ENCODE data around the gene PRPF6.
"Not testable (repeated sequence)": the region's sequence is repeated elsewhere in the genome, so short reads cannot be mapped to it uniquely, and the experiment has no call there.

Gene PRPF6

GRCh38 chr20:63945921-63946920 lies 34.7 kb upstream of the PRPF6 start:
- DNase-seq: no peak

DNA sequence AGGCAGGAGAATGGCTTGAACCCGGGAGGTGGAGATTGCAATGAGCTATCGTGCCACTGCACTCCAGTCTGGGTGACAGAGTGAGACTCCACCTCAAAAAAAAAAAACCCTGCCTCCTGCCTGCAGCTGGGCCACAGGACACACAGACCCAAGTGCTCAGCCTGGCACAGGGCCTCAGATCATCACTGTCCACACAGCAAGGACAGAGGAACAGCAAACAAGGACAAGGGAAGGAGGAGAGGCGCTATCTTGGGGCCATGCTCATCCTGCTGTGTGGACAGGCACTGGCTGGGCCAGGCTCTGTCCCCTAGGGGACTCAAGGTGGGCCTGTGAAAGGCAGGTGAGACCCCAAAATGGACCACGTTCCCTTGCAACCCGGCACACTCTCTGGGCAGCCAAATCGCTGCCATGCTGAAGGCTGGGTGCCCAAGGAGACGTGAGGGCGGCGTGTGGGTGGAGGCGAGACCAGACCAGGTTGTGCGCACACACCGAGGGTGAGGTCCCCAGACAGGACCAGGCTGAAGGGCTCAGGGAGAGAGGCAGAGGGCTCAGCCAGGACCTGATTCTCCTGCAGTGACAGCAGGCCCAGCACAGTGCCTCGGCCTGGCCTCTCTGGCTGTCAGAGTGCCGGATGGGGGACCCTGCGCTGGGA lies 33.8 kb upstream of the PRPF6 start:
- no peak for DNase-seq

DNA sequence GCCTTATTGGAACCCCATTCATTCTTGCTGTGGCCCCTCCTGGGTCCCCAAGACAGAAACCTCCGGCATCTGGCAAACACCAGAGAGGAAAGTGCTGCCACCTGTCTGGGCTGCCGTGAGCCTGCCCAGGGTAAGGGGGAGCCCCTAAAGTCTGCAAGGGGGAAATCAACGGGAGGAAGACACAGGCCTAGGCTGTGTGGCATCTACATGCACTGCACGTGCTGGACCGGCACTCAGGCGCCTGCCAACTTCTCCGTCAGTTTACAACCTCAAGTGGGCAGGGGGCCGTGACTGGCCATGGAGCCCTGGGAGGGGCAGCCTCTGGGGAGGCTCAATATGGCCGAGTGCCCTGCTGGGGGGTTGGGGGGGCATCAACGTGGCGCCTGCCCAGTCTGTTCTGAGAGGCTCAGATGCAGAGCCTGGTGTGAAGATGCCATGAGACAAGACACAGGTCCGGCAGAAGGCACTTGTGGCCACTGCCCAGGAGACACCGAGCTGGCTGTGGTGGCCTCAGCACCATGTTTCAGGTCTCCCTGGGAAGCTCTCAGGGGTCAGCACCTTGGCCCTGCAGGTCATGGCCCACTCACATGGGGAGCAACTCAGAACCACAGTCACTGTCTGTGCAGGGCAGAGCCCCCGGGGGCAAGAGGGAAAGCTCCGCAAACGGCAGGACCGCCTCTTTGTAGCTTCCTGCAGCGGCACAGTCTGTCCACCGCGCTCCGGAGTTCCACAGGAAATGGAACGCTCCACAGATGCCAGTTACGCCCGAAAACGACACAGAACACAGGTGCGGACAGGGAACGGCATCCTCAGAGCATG lies 33.1 kb upstream of the PRPF6 start:
- peak; percentile 37 for DNase-seq

DNA sequence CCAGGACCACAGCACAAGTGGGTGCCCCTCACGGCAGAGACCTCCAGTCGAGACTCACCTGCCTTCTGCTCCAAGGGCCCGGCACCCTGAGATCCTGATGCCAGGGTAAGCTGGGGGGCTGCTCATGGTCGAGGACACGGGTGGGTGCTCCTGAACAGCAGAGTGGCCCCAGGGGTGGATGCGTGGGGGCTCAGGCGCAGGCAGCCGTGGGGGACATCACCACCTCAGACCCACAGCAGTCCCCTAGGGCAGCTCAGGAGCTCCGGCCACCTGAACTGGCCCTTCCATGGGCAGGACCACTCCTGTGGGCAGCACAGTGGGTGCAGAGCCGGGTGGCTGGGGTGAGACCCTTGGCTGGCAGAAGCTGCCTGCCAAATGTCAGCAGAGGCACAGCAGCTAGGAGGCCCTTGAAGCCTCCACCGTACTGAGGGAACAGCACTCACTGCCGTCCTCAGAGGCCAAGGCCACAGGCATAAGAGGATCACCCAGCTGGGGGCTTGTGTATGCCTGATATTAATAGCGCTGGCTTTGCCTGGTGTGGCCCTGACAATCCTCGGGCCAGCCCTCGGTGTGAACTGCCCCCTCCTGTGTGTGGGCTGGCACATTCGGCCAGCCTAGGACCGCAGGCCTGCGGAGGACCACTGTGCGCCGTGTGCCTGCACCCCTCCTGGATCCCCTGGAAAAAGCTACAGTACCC lies 30.1 kb upstream of the PRPF6 start:
- DNase-seq: no peak

- no peak for DNase-seq
Observed at GRCh38 chr20:63951398-63952209, 29.3 kb upstream of the PRPF6 start.

DNA sequence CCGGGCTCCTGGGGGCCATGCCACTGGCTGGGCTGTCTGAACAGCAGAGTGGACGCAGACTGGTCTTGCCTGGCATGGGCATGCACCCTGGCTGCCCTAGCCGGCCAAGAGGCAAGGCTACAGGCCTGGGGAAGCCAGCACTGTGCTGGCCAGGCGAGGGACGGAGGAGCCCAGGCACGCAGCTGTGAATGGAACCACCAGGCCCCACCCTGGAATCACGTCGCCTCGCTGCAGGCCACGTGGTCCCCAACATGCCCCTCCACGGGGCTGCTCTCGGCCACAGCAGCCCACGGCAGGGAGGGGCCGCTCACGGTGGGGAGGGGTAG lies 28.8 kb upstream of the PRPF6 start:
- no peak for DNase-seq

GRCh38 chr20:63952769-63953168 lies 28.2 kb upstream of the PRPF6 start:
- no peak for DNase-seq

DNA sequence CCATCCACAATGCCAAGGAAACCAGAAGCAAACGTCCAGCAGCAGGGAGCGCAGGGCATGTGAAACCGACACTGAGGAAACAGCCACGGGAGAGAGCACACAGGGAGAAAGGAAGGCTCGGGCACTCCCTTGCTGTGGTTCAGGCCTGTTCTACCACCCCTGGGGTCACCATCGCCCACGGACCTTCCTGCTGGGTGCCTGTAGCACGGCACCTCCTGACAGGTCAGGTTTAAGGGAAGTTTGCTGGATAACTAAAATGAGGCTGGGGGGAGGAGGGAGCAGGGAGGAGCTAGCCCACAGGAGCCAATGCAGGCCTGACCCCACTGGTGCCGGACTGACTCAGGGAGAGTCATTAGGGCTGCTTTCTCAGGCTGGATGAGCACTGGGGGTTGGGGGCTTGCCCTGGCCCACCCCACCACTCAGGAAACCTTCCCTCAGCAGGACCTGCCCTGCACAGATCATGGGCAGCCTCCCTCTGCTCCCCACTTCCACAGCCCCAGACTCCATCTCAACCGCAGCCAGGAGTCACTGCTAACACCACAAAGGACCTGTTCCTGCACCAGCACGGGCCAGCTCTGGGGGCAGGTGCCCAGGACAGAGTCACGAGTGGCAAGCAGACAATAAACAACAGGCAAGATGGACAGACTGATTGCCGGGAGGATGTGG lies 27.0 kb upstream of the PRPF6 start:
- no peak for DNase-seq

- DNase-seq: peak; percentile 47
Observed at GRCh38 chr20:63955281-63955826, 25.6 kb upstream of the PRPF6 start.

- DNase-seq: peak; percentile 91
Observed at GRCh38 chr20:63955827-63956663, 24.9 kb upstream of the PRPF6 start, which contains the start of gene UCKL1. TSS of gene UCKL1 (minus strand) at chr20:63956416. CDS start at chr20:63956372, 44 bp downstream.

GRCh38 chr20:63956664-63957003 lies 24.3 kb upstream of the PRPF6 start:
- no peak for DNase-seq

- peak; percentile 58 for DNase-seq
Observed at GRCh38 chr20:63957004-63957689, 23.8 kb upstream of the PRPF6 start.

- DNase-seq: no peak
Observed at GRCh38 chr20:63957690-63958441, 23.1 kb upstream of the PRPF6 start.

DNA sequence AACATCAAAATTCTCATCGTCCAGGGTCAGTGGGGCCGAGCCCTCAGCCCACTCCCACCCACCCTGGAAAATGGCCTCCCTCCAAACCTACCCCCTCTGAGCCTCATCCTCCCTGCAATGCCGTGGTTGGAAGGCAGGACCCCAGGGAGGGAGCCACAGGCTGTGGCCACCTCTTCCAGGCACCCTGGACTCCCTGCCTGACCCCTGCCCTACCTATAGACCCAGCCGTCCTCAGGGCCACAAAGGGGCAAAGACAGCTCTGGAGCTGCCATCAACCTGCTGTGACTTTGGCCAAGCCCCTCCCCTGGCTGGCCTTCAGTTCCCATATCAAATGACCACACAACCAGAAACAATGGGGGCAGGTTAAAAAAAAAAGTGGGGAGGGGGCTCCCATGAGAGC lies 22.5 kb upstream of the PRPF6 start:
- no peak for DNase-seq

- DNase-seq: no peak
Observed at GRCh38 chr20:63958964-63959698, 21.8 kb upstream of the PRPF6 start.

DNA sequence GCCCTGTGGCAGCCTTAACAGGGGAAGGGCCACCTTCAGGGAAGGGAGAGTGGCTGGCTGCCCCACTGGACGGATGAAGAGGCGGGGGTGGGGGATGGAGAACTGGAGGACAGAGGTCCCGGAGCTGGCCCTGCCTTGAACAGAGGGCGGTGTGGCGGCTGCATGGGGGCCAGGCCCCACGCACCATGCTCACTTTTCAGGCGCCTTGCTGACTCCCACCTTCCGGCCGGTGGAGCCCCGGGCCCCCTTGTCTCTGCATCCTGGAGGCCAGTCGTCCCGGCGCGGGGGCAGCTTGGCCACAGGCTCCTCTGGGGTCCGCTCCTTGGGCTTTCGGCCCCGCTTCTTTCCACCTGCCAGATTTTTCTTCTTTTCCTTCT lies 21.2 kb upstream of the PRPF6 start:
- no peak for DNase-seq

DNA sequence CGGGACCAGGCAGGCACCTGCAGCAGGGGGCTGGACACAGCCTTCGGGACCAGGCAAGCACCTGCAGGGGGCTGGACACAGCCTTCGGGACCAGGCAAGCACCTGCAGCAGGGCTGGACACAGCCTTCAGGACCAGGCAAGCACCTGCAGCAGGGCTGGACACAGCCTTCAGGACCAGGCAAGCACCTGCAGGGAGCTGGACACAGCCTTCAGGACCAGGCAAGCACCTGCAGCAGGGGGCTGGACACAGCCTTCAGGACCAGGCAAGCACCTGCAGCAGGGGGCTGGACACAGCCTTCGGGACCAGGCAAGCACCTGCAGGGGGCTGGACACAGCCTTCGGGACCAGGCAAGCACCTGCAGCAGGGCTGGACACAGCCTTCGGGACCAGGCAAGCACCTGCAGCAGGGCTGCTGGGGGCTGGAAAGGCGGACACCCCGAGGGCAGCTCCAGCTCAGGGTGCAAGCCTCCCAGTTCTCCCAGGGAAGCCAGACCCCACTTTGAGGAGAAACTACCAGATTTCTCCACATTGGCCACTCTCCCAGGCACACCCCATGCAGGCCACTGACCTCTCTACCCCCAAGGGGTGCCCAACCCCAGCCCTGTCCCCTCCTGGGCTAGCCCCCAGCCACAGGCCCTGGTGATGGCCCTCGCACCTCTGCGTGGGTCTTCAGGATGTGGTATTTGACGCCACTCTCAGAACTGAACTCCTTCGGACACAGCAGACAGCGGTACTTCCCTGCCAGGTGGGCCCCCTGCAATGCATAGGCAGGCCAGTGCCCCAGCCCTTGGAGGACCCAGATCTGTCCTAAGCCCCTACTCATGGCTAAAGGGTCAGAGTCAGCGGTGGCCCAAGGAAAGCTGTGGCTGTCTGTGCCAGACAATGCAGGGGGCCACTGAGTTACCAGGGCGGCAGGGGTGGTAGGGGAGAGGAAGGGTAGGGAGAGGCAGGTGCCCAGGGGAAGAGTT lies 20.0 kb upstream of the PRPF6 start:
- not testable (repeated sequence) for DNase-seq

All from CD4-positive, alpha-beta T cell treated with Interleukin-10 for 1 hour (primary cell).